GM19023 (cell line): ENCODE measurements around the gene METTL16.

Source experiments
- ATAC-seq: cut with Tn5 transposase; IDR thresholded peaks from one replicate; pipeline ENCODE4 v1.9.1; 2021; ENCODE audit warnings: mild to moderate bottlenecking, moderate library complexity; ENCODE audit not compliant: unreplicated experiment

Gene METTL16

GRCh38 chr17:2385240-2386210 is 126.2 kb downstream of the METTL16 start:
- ATAC-seq, result no peak

GRCh38 chr17:2384439-2385127 is 127.1 kb downstream of the METTL16 start:
- ATAC-seq, result no peak

- ATAC-seq, result no peak
Observed at GRCh38 chr17:2383628-2384167, 128.0 kb downstream of the METTL16 start.

GRCh38 chr17:2380950-2381649 is 130.6 kb downstream of the METTL16 start:
- no peak for ATAC-seq

GRCh38 chr17:2380226-2380922 is 131.3 kb downstream of the METTL16 start:
- ATAC-seq, result no peak

GRCh38 chr17:2379489-2380225 is 132.0 kb downstream of the METTL16 start:
- ATAC-seq, result no peak

GRCh38 chr17:2378905-2379304 is 132.8 kb downstream of the METTL16 start:
- no peak for ATAC-seq

- ATAC-seq, result no peak
Observed at GRCh38 chr17:2377659-2378058, 134.0 kb downstream of the METTL16 start.

- no peak for ATAC-seq
Observed at GRCh38 chr17:2376107-2376506, 135.6 kb downstream of the METTL16 start.

GRCh38 chr17:2375406-2375805 is 136.3 kb downstream of the METTL16 start:
- no peak for ATAC-seq

- no peak for ATAC-seq
Observed at GRCh38 chr17:2374549-2375285, 137.0 kb downstream of the METTL16 start.

GRCh38 chr17:2373179-2373578 is 138.5 kb downstream of the METTL16 start:
- ATAC-seq, result no peak

- ATAC-seq, result no peak
Observed at GRCh38 chr17:2372681-2373080, 139.0 kb downstream of the METTL16 start.

GRCh38 chr17:2372180-2372579 is 139.5 kb downstream of the METTL16 start:
- ATAC-seq, result no peak

- ATAC-seq, result no peak
Observed at GRCh38 chr17:2371183-2372130, 140.2 kb downstream of the METTL16 start.

- no peak for ATAC-seq
Observed at GRCh38 chr17:2370211-2370589, 141.5 kb downstream of the METTL16 start.

GRCh38 chr17:2369551-2370210 is 142.0 kb downstream of the METTL16 start:
- ATAC-seq, result no peak

- ATAC-seq, result no peak
Observed at GRCh38 chr17:2369039-2369438, 142.6 kb downstream of the METTL16 start.
